ENCODE results near the gene RAP1GAP2. TPM values are rescaled to one million over a fixed set of nuclear protein-coding genes. Genes with fewer than 3 reads are reported as not detected.

Gene RAP1GAP2
- total and polyA plus RNA-seq, 2 of the 8 experiments (the other 6 are each of a cell fraction or from before 2014, with no cell fraction given), result 24.0 to 63.8 TPM

DNA sequence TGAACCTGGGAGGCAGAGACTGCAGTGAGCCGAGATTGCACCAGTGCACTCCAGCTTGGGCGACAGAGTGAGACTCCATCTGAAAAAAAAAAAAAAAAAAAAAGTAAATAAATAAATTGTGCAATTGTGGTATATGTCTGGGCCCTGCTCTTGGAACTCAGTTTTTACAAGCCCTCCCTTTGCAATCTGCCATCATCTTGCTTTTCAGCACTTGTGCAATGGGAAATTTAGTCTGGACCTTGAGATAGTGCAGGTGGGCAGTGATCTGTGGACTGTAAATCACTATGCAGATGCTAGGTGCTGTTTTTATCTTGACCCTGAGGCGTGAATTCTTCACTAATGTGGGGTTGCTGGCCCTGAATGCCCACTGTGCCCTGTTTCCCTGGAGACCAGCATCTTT is 6.5 kb upstream of the RAP1GAP2 start:
- Histone ChIP-seq H3K27me3 (replicated peaks in 1 of 4; ENCODE audit: control insufficient read depth in 3 of 4, extremely low read depth in 1 of 4, insufficient read depth in 3 of 4, low read length in 3 of 4) (no peaks in the 10 kb centered on the region), H3K14ac (ENCODE audit: insufficient read length) (no peak overlapping the region), H4K5ac (ENCODE audit: insufficient read length, low read depth, low read length) (no peak overlapping the region), H3K23me2 (ENCODE audit: low read depth, low read length) (no peaks in the 10 kb centered on the region), H3K79me2 (ENCODE audit: control insufficient read depth in 1 of 2, insufficient read depth in 2 of 2, low read length in 2 of 2) (no peaks in the 10 kb centered on the region), H3K9me3 (ENCODE audit: insufficient read depth in 2 of 2, low read depth in 1 of 2, low read length in 1 of 2) (no peaks in the 10 kb centered on the region), H2AK5ac (ENCODE audit: low read depth, low read length) (no peak overlapping the region), H3K4ac (replicated peaks; ENCODE audit: insufficient read length, low read depth, low read length) (no peak overlapping the region), H3K4me3 (ENCODE audit: extremely low read depth in 1 of 4, insufficient read depth in 2 of 4, low read depth in 3 of 4, low read length in 4 of 4) (no peak overlapping the region), H2AFZ (ENCODE audit: low read length) (no peak overlapping the region), H3K9ac (replicated peaks in 1 of 4; ENCODE audit: extremely low read depth in 1 of 4, low read depth in 3 of 4, low read length in 3 of 4) (no peak overlapping the region), H3K4me2 (ENCODE audit: insufficient read depth in 1 of 2, low read depth in 2 of 2, low read length in 2 of 2) (no peak overlapping the region), H4K91ac (replicated peaks; ENCODE audit: insufficient read length, low read length) (no peak overlapping the region), H4K8ac (ENCODE audit: extremely low read depth, insufficient read depth, low read length) (no peak overlapping the region), H3K18ac (ENCODE audit: extremely low read depth, low read length) (no peak overlapping the region), H3K56ac (replicated peaks; ENCODE audit: insufficient read length, low read depth, low read length) (no peak overlapping the region), H2BK15ac (ENCODE audit: low read length) (no peak overlapping the region), H2BK12ac (ENCODE audit: low read depth, low read length) (no peak overlapping the region), H3K27ac (ENCODE audit: low read depth, low read length) (no peak overlapping the region), H2BK120ac (replicated peaks; ENCODE audit: low read depth, low read length) (no peak overlapping the region), H3K23ac (ENCODE audit: insufficient read length) (no peak overlapping the region), H3K36me3 (ENCODE audit: control insufficient read depth in 2 of 4, insufficient read depth in 4 of 4, low read length in 3 of 4) (no peaks in the 10 kb centered on the region), H3K4me1 (replicated peaks in 1 of 4; ENCODE audit: control insufficient read depth in 3 of 4, insufficient read depth in 4 of 4, low read length in 3 of 4) (no peaks in the 10 kb centered on the region; a peak in 1 of 7 replicates), H2BK5ac (ENCODE audit: low read depth, low read length) (no peak overlapping the region), H3K79me1 (ENCODE audit: low read depth, low read length) (no peaks in the 10 kb centered on the region), H2BK20ac (ENCODE audit: low read length) (no peak overlapping the region), H4K20me1 (replicated peaks in 1 of 2; ENCODE audit: control insufficient read depth in 1 of 2, insufficient read depth in 2 of 2, low read length in 2 of 2) (peaks cover 0 to 5% of the 10 kb centered on the region in 2 experiments)
- CTCF ChIA-PET (ENCODE audit: partially characterized antibody), result interaction anchor here (0.5 to 2.0 kb wide), 9 partner anchors 18 to 1027 kb away, joined by 3 to 8 read pairs (median 4); no protein-coding TSS in a partner anchor
- 92% methylated on average over 3 of the region's 3 CpGs; no CpG with 5 or more reads in 1 of the 2 experiments for WGBS, 2 experiments (ENCODE audit: extremely low coverage in 1 of 2, insufficient coverage in 1 of 2, insufficient read length in 1 of 2, insufficient replicate concordance in 2 of 2, low coverage in 1 of 2, low lambda C conversion rate in 2 of 2, missing lambda C conversion rate in 1 of 2)
- DNase-seq (ENCODE audit: low read depth in 1 of 2, low spot score in 2 of 2) (no peak), FAIRE-seq (no peak)
- POLR2A ChIA-PET (ENCODE audit: partially characterized antibody), result interaction anchor here (0.7 to 1.1 kb wide), 2 partner anchors 10 to 20 kb away, joined by 3 to 4 read pairs; no protein-coding TSS in a partner anchor
- TF ChIP-seq SP2 (IDR thresholded peaks at IDR 0.05; ENCODE audit: low read length), result no peak
- TF ChIP-seq SP1 (IDR thresholded peaks at IDR 0.05; ENCODE audit: low read depth, low read length), result no peak
- no peak for TF ChIP-seq TBP (IDR thresholded peaks at IDR 0.05; ENCODE audit: low read depth, low read length)
- no peak for TF ChIP-seq TCF12 (IDR thresholded peaks at IDR 0.05; ENCODE audit: low read depth, low read length)
- TF ChIP-seq BRCA1 (IDR thresholded peaks at IDR 0.05; ENCODE audit: low read depth, low read length), result no peak
- no peak for TF ChIP-seq SIN3A (conservative IDR thresholded peaks at IDR 0.05 in 1 of 2, IDR thresholded peaks at IDR 0.05 in 1 of 2; ENCODE audit: low read depth in 1 of 2, low read length in 2 of 2)
- no peak for TF ChIP-seq CBX8 (IDR thresholded peaks at IDR 0.05; ENCODE audit: borderline replicate concordance, low read depth, low read length)
- no peak for TF ChIP-seq POU5F1 (IDR thresholded peaks at IDR 0.05; ENCODE audit: low read depth, low read length)
- no peak for TF ChIP-seq KDM1A (IDR thresholded peaks at IDR 0.05; ENCODE audit: borderline replicate concordance, low read length)
